Measurements from ENCODE around the gene IL1RAPL2.
"Not testable (repeated sequence)": the region's sequence is repeated elsewhere in the genome, so short reads cannot be mapped to it uniquely, and the experiment has no call there.

The IL1RAPL2 gene

GRCh38 chrX:105229146-105229545, 663.1 kb downstream of the IL1RAPL2 start:
- no peaks in the 10 kb centered on the region for H3K27me3 ChIP-seq (replicated peaks)
- no peaks in the 10 kb centered on the region for H3K36me3 ChIP-seq (replicated peaks)
- H3K4me3 ChIP-seq (ENCODE audit: low read depth, low read length), result no peak overlapping the region
- H3K27ac ChIP-seq, result no peak overlapping the region
- in situ Hi-C loops (cut with HindIII; ENCODE audit: low pct_ligation_motif_present, low sequenced_read_pairs), result no loop called here
- TF ChIP-seq, protein P1, sequence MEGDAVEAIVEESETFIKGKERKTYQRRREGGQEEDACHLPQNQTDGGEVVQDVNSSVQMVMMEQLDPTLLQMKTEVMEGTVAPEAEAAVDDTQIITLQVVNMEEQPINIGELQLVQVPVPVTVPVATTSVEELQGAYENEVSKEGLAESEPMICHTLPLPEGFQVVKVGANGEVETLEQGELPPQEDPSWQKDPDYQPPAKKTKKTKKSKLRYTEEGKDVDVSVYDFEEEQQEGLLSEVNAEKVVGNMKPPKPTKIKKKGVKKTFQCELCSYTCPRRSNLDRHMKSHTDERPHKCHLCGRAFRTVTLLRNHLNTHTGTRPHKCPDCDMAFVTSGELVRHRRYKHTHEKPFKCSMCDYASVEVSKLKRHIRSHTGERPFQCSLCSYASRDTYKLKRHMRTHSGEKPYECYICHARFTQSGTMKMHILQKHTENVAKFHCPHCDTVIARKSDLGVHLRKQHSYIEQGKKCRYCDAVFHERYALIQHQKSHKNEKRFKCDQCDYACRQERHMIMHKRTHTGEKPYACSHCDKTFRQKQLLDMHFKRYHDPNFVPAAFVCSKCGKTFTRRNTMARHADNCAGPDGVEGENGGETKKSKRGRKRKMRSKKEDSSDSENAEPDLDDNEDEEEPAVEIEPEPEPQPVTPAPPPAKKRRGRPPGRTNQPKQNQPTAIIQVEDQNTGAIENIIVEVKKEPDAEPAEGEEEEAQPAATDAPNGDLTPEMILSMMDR (IDR thresholded peaks at IDR 0.05; ENCODE audit: low read depth, low read length, missing control alignments), result no peak
- no peak for DNase-seq

DNA sequence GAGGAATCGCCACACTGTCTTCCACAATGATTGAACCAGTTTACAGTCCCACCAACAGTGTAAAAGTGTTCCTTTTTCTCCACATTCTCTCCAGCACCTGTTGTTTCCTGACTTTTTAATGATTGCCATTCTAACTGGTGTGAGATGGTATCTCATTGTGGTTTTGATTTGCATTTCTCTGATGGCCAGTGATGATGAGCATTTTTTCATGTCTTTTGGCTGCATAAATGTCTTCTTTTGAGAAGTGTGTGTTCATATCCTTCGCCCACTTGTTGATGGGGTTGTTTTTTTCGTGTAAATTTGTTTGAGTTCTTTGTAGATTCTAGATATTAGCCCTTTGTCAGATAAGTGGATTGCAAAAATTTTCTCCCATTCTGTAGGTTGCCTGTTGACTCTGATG, 671.4 kb downstream of the IL1RAPL2 start:
- H3K4me3 ChIP-seq (ENCODE audit: low read depth, low read length); DNase-seq; in situ Hi-C loops (cut with HindIII; ENCODE audit: low pct_ligation_motif_present, low sequenced_read_pairs); H3K27ac ChIP-seq; H3K36me3 ChIP-seq (replicated peaks); H3K27me3 ChIP-seq (replicated peaks): not testable (repeated sequence)

- DNase-seq, result no peak
- in situ Hi-C loops (cut with HindIII; ENCODE audit: low pct_ligation_motif_present, low sequenced_read_pairs), result no loop called here
- Histone ChIP-seq H3K27me3 (replicated peaks) (no peaks in the 10 kb centered on the region), H3K36me3 (replicated peaks) (no peaks in the 10 kb centered on the region), H3K4me3 (ENCODE audit: low read depth, low read length) (no peak overlapping the region), H3K27ac (no peak overlapping the region)
- TF ChIP-seq, protein P1 (IDR thresholded peaks at IDR 0.05; ENCODE audit: low read depth, low read length, missing control alignments), result no peak
Measured at GRCh38 chrX:105241056-105241455, 675.1 kb downstream of the IL1RAPL2 start.

- Histone ChIP-seq H3K36me3 (replicated peaks) (no peaks in the 10 kb centered on the region), H3K27me3 (replicated peaks) (no peaks in the 10 kb centered on the region), H3K4me3 (ENCODE audit: low read depth, low read length) (no peak overlapping the region), H3K27ac (no peak overlapping the region)
- TF ChIP-seq, protein P1 (IDR thresholded peaks at IDR 0.05; ENCODE audit: low read depth, low read length, missing control alignments), result no peak
- DNase-seq, result no peak
- in situ Hi-C loops (cut with HindIII; ENCODE audit: low pct_ligation_motif_present, low sequenced_read_pairs), result no loop called here
Measured at GRCh38 chrX:105260291-105261043, 694.5 kb downstream of the IL1RAPL2 start.

GRCh38 chrX:105263171-105263570, 697.2 kb downstream of the IL1RAPL2 start:
- no peak overlapping the region for H3K27ac ChIP-seq
- in situ Hi-C loops (cut with HindIII; ENCODE audit: low pct_ligation_motif_present, low sequenced_read_pairs), result no loop called here
- TF ChIP-seq, protein P1 (IDR thresholded peaks at IDR 0.05; ENCODE audit: low read depth, low read length, missing control alignments), result no peak
- no peaks in the 10 kb centered on the region for H3K27me3 ChIP-seq (replicated peaks)
- H3K36me3 ChIP-seq (replicated peaks), result no peaks in the 10 kb centered on the region
- no peak overlapping the region for H3K4me3 ChIP-seq (ENCODE audit: low read depth, low read length)
- DNase-seq, result no peak

DNA sequence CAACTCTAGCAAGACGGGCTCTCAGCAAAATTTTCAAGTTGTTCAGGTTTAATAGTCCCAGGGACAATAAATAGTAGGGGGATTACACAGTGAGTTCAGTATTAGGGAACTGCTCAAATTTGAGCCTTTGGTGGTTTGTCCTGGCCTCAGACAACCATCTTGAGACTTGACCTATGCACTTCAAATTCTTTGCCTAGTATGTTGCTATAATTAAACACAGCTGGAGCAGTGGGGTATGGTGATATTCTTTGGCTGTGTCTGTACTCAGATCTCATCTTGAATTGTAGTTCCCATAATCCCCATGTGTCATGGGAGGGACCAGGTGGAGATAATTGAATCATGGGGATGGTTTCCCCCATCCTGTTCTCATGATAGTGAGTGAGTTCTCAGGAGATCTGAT, 697.8 kb downstream of the IL1RAPL2 start:
- TF ChIP-seq, protein P1 (IDR thresholded peaks at IDR 0.05; ENCODE audit: low read depth, low read length, missing control alignments), result no peak
- H3K27ac ChIP-seq, result no peak overlapping the region
- H3K27me3 ChIP-seq (replicated peaks), result no peaks in the 10 kb centered on the region
- no peaks in the 10 kb centered on the region for H3K36me3 ChIP-seq (replicated peaks)
- in situ Hi-C loops (cut with HindIII; ENCODE audit: low pct_ligation_motif_present, low sequenced_read_pairs), result no loop called here
- DNase-seq, result no peak
- no peak overlapping the region for H3K4me3 ChIP-seq (ENCODE audit: low read depth, low read length)
